Measurements from ENCODE around the gene GATA3. TPM values are rescaled to one million over a fixed set of nuclear protein-coding genes. Genes with fewer than 3 reads are reported as not detected.

Gene GATA3
- total RNA-seq, 1 donor from 2014 or later: 16.0 TPM

DNA sequence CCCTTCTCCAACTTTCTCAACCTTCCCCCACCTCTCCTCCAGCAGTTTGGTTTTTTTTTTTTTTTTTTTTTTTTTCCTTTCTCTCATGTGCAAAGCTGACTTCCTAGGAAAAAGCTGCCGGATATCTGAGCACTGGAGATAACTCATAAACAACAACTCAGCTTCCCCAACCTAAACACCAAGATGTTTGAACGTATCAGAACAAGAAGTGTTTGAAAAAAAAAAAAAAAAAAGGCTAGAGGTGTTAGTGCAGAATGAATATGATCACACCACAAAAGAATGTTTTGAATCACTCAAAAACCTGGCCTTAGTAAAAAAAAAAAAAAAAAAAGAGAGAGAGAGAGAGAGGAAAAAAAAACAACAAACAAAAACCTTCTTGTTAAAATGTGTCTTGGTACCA lies 11.2 kb downstream of the GATA3 start:
- DNase-seq: no peak

DNA sequence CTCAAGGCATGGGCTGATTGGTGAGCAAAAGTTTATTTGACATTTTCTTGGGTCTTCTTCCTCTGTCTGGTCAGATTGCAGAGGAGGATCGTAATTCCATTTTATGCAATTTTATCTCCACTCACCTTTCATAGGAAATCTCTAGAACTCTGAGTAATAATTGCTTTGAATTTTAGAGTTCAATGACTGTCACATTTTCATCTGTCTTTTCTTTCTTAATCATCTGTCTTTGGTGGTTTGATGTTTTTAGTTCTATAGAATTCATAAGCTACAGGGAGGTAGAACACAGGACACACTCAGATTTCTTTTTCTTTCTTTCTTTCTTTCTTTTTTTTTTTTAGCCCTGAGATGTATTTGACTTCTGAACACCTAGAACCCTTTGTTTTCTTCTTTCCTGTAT lies 11.6 kb downstream of the GATA3 start:
- DNase-seq: no peak

DNA sequence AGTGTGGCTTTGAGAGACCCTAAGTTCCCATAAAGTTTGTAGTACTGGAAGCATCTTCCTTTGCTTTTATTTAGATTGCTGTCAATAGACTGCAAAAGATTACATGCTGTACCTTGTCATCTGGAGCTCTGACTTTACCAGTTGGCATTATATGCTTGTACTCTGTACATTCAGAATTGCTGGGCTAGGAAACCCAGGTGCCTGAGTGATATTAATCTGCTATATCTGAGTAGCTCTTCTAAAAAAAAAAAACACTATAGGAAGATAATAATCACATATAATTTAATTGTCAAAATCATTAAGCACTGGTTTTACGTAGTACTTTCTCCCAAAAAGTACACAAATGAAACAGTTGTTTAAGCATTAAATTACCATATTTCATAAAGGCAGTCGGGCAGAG lies 12.3 kb downstream of the GATA3 start:
- DNase-seq: no peak

DNA sequence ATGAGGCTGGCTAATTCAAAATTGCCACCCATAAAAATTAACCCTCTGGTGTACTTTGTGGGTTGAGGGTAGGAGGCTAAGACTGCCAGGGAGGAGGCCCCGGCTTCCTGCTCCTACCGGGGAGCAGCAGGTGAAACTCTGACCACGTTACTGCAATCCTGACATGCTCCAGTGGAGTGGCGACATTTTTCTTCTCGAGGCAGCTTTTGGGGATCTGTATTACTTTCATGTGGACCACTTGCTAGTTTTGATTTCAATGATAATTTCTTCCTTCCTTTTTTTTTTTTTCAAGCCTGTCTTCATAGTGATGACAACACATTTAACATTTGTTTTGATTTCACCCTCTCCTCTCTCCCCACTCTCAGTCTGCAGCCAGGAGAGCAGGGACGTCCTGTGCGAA lies 14.6 kb downstream of the GATA3 start:
- DNase-seq: no peak

DNA sequence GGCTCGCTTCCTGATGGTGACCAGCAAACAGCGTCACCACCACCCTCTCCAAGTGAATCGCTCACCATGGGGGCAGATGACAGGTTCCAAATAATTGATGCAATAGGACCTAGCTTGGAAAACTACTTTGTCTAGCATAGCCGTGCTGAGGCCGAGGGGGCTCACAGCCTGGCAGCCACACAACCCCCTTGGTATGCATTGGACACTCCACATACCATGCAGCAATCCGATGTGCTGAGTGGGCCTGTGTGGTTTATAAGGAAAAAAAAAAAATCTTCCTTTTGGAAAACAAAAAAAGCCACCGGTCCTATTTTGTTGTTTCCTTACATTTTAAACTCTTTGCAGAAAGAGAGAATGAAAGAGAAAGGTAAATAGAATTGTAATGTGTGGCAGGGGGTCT lies 15.1 kb downstream of the GATA3 start:
- no peak for DNase-seq

DNA sequence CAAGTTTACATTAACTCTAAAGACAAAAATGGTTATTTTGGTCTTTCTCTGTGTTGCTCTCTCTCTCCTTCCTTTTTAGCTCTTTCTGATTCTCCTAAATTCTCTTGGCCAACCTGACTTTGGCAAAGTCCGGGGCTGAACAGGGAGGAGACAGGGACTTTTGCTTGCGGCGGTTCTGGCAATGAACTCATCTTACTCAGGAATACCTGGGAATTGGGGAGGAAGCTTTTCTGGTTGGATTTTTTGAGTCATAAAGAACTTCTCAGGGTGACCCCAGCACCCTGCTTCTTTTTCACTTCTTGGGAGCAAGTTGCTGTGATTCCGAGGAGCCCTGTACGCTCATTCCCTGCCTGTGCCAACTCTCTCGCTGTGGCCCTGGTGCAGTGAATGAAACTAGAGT lies 16.0 kb downstream of the GATA3 start:
- no peak for DNase-seq

DNA sequence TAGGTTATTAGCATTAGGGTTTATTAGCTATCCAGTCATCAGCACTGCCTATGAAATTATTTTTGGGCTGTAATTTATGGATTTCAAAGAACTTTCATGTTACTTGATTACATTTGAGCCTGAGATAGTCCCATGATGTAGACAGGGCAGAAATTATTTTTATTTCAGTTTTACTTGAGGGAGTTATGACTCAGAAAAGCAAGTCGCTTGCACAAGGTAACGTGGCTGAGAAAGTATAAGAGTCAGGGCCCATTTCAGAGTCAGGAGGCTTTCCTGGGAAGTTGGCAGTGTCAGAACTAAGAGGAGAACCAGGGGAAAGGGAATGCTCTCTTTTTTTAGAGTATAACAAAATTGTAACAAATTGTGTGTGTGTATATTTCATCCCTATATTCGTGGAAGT lies 16.5 kb downstream of the GATA3 start:
- no peak for DNase-seq

DNA sequence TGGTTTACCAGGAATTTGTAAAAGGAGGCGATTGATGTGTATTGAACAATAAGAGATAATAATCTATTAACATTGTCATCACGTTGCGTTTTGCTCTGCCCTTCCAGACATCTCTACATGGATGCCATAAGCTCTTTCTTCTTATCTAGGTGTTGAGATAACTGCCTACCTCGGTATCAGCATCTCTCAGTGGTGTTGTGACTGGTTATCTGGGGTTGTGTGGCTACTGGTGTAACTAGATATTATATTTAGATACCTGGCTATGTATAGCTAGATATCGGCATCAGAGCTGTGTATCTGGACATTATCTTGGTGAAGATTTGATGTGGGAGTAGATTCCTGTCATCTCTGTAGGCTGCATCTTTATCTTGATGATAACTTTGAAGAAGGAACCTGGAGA lies 17.2 kb downstream of the GATA3 start:
- DNase-seq: no peak

DNA sequence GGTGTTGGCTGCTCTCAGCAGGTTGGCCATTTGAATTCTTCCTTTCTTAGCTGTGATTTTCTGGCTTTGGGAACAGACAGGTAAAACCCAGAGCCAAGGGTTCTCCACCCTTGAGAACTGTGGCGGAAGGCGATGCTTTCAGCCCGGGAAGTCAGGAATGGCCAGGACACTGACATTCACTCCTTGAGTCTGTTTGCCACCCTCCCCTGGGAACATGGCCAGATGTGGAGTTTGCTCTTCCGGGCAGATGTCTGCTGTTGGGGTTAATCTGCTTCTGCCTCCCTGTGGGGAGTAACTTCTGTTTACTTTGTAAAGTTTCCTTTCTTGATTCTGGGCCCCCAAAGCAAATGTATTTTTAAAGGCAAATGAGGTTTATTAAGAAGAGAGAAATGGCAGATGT lies 17.7 kb downstream of the GATA3 start:
- DNase-seq: no peak

DNA sequence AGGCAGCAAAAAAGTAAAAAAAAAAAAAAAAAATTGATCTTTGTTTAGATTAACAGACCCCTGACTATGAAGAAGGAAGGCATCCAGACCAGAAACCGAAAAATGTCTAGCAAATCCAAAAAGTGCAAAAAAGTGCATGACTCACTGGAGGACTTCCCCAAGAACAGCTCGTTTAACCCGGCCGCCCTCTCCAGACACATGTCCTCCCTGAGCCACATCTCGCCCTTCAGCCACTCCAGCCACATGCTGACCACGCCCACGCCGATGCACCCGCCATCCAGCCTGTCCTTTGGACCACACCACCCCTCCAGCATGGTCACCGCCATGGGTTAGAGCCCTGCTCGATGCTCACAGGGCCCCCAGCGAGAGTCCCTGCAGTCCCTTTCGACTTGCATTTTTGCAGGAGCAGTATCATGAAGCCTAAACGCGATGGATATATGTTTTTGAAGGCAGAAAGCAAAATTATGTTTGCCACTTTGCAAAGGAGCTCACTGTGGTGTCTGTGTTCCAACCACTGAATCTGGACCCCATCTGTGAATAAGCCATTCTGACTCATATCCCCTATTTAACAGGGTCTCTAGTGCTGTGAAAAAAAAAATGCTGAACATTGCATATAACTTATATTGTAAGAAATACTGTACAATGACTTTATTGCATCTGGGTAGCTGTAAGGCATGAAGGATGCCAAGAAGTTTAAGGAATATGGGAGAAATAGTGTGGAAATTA lies 19.4 kb downstream of the GATA3 start:
- peak; percentile 33 for DNase-seq

DNA sequence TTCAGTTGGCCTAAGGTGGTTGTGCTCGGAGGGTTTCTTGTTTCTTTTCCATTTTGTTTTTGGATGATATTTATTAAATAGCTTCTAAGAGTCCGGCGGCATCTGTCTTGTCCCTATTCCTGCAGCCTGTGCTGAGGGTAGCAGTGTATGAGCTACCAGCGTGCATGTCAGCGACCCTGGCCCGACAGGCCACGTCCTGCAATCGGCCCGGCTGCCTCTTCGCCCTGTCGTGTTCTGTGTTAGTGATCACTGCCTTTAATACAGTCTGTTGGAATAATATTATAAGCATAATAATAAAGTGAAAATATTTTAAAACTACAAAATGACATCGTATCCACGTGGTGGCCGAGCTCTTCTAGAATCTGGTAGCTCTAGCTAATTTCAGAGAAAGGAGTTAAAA lies 20.4 kb downstream of the GATA3 start:
- DNase-seq: no peak

DNA sequence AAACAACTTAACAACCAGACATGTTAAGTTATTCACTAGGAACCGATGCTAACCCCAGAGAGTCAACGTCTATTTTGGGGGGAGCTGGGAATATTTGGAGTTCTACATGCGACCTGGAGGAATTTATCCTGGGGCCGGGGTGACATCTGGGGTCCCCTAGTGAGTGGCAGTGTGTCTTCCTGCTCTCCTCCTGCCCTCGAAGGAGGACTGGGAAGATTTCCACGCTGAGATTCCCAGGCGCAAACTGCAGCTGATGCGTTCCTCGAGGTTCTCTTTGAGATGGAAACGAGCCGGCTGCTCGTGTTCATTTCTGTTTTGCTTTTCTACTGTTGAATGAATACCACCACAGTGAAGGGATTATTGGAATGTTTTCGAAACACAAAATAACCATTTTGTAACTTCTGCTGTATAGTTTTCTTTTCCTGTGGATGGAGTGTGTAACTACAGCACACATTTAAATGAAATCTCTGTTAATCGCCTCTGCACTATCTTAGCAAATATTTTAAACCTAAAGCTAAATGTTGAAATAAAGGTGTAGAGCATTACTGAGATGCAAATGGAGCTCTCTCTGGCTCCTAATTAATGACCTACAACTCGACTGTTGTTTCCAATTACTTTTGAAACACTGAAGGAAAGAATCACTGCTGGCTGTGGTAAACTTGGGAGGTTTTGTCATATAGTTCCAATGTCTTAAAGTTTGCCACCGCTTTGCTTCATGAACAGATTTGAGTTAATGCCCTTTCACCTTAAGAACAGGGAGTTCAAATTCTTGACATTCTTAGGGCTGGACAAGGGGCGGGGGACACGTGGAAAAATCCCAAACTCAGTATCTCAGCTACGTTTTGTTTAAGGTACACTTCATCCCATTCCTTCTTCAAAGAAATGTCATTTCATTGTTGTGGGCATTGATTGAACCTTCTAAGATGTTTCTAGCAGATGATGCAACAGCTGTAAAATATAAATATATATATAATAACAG lies 21.1 kb downstream of the GATA3 start:
- no peak for DNase-seq

DNA sequence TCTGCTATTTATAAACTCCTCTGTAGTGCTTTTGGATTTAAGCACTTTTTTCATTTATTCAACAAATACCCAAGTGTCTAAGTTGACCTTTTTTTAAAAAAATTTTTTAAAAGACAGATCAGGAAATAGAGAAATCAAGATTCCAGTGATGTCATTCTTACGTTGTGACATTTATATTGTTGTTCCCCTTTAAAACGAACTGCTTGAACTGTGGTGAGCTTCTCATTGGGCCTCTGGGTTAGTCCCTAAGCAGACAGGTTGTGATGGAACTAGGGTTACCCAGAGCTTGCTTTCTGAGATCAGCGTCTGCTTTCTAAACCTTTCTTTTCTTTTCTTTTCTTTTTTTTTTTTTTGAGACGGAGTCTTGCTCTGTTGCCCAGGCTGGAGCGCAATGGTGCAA lies 22.4 kb downstream of the GATA3 start:
- DNase-seq: no peak

DNA sequence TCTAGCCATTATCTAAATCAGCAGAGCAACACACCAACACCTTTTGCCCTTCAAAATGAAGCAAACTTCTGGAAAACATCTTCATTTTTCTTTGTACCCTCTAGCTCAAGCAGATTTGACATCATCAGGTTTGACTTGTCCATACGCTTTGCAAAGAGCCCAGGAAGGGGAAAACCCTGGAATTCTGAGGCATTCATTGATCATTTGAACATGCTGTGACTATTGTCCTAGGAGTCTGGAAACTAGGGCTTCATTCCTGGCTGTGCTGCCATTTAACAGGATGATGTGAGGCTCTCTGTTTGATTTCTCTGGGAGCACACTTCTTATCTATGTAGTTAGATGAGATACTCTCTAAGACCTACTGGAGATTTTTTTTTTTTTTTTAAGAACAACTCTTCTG lies 23.5 kb downstream of the GATA3 start:
- DNase-seq: no peak

DNA sequence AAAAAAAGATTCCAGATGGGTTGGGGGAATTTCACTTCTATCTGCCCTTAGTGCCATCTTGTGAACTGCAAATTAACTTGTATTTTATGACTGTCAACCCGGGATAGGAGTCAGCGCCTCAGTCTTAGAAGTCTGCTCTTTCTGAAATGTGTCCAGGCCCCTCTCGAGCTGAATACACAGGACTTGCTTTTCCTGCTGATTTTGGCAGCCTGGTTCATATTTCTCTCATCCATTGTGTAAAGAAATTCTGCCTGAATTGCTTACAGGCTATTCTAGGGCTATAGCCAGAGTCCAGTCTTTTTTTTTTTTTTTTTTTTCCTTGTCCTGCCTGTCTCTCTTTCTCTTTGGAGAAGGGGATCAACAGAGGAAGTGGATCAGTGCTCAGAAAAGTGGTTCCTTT lies 24.6 kb downstream of the GATA3 start:
- no peak for DNase-seq

DNA sequence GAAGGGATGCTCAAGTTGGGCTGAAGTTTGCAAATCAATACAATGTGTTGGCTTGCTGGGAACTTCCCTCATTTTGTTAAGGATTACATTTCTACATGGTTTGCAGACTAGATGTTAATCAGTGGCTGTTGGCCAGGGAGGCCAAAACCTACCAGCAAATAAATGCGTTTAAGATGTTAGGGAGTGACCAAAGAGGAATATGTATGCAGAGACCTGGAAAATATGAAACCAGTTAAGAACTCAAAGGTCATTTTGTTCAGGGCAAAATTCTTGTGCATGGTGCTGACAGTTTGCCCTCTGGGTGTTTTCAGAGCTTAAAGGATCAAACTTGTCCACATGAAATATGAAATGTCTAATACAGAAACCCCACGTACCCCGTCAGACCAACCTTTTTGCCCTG lies 30.3 kb downstream of the GATA3 start:
- no peak for DNase-seq

DNA sequence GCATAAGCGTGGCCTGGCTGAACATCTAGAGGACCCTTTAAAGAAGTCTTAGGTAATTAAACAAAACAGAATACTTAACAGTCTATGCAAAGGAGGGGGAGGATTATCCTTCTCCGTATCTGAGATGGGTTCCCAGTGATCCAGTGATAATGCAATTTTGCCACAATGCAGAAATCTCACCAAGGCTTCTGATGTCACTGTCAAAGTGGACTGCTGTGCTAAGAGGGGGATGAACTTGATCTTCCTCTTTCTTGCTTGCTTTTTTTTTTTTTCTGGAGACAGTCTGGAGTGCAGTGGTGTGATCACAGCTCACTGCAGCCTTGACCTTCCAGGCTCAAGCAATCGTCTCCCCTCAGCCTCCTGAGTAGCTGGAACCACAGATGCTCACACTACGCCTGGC lies 30.8 kb downstream of the GATA3 start:
- DNase-seq: no peak

DNA sequence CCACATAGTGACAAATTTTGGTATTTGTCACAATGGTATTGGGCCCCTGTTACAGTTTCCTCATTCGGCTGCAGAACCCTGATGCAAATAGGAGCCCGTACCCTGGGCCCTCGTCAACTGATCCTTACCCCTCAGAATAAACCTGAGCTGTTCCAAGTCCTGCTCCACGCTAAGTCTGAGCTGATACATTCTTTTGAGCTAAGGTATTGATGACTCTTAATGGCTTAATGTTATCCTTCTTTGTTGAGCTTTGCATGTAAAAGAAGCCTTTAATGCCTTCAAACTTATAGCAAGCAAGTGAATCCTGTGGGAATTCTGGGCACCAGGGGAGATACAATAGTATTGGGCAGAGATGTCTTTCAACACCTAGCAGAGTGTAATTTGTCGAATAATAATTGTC lies 31.8 kb downstream of the GATA3 start:
- no peak for DNase-seq

DNA sequence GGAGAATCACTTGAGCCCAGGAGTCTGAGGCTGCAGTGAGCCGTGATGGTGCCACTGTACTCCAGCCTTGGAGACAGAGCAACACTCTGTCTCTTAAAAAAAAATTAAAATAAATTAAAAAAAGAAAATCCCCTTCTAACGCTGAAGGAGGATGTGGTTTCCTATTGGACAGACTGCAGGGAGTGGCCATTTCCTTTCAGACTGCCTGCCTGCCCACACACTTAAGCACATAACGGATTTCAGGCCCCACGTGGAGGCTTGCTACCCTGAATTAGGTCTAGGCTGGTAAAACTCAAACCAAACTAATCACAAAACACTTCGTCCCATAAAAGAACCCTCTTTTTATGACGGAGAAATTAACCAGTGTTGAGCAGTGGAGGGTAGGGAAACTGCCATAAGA lies 34.0 kb downstream of the GATA3 start:
- DNase-seq: no peak

DNA sequence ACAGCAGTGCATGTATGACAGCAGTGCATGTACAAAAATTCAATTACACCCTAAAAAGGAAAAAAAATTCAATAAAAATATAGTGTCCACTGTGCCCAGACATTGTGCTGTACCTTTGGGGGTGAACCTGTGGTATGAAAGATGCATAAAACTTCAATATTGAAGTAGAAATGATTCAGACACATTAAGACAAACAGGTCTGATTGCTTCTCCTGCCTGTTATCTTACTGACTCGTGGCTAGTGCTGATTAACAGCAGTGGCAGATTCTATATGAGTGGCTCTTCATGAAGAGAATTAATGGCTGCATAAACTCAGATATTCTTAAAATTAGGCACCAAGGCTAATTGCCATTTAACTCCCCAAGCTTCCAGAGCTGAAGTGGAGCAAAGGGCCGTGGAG lies 37.9 kb downstream of the GATA3 start:
- no peak for DNase-seq

DNA sequence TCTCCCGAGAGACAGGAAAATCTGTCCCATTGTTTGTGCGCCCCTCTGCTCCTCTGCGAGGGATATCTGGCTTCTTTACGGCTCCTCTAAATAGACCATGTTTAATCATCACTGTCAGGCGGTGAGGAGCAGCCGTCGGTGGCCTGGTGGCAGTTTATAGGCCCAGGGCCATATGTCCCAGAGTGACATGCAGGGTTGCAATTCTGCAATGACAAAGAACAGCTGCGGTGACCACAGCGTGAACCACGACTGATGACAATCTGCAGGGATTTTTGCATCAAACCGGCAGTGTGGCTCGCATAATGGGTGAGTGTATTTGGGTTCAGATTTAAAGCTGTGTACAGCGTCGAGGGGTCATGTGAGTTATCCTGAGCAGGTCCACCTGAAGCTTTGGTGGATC lies 41.5 kb downstream of the GATA3 start:
- no peak for DNase-seq

DNA sequence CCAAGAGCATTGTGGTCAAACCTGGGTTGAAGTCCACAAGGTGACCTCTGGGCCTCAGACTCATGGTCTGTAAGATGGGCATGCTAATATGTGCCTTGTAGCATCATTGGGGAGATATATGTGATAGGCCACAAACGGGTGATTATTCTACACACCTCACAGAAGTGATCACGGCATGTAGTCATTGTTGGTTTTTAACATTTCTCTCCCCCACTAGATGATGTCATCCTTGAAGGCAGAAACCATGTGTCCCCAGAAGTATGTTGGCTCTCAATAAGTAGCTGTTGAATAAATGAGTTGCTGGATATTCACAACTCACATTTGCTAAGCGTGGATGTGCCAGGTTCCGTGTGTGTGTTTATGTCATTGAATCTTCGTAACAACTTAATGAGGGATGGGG lies 42.4 kb downstream of the GATA3 start:
- no peak for DNase-seq

DNA sequence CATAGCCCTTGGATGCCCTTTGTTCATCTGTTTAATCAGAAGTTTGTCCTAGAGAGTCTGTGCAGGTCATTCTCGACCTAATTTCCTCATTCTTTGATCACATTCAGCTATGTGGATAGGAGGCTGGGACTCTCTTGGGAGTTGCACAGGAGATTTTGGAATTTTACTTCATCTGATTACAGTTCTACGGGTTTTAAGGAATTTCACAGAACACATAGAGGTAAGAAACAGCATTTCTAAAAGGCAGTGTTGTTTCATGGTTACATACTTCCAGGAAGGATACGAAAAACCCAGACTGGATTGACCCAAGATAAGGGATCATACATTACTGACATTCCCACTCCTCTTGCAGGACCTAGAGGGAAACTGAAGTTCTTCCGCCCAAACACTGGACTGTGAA lies 45.9 kb downstream of the GATA3 start:
- no peak for DNase-seq

Measured in skin of body (tissue), 2 donors.